GM12892 (cell line): ENCODE data around the gene MX1.

Source experiments
- POLR2A ChIP-seq: IDR thresholded peaks from 2 replicates; pipeline ENCODE4 v1.6.1; 2011; ENCODE audit warnings: low read depth, low read length, control low read depth
- POLR2AphosphoS5 ChIP-seq: IDR thresholded peaks from 2 replicates; pipeline ENCODE4 v1.6.1; 2011; ENCODE audit warnings: low read depth, low read length, control low read depth
- TAF1 ChIP-seq: IDR thresholded peaks from 2 replicates; pipeline ENCODE4 v1.6.1; 2011; ENCODE audit warnings: low read depth, mild to moderate bottlenecking, control low read depth, low read length, borderline replicate concordance

- no peak for TF ChIP-seq POLR2A
- no peak for TF ChIP-seq POLR2AphosphoS5
- no peak for TF ChIP-seq TAF1
Measured at GRCh38 chr21:41407541-41408460, 18.2 kb upstream of the MX1 start.
